Mesenchymal stem cell (in vitro differentiated cells and primary cell): ENCODE data around the gene RDM1.

ENCODE experiments used
- DNase-seq: peaks from one replicate; pipeline ENCODE4 v3.0.0-alpha.2; 2013
- H2AFZ ChIP-seq: one replicate; pipeline ENCODE4 v1.6.1; 2013; ENCODE audit warnings: low read depth, mild to moderate bottlenecking, control low read depth, inconsistent platforms, low read length, moderate library complexity
- H2AK5ac ChIP-seq: 2 replicates; pipeline ENCODE4 v1.6.1; 2013; ENCODE audit warnings: low read length, moderate library complexity, mild to moderate bottlenecking, inconsistent platforms; ENCODE audit not compliant: severe bottlenecking
- H2BK120ac ChIP-seq: one replicate; pipeline ENCODE4 v1.6.1; 2013; ENCODE audit warnings: low read depth, mild to moderate bottlenecking, inconsistent platforms, low read length, moderate library complexity
- H2BK12ac ChIP-seq, 2 experiments: one replicate each; pipeline ENCODE4 v1.6.1; 2013; ENCODE audit warnings: inconsistent platforms in 2 of 2, low read length in 2 of 2, mild to moderate bottlenecking in 2 of 2, moderate library complexity in 2 of 2, control low read depth in 1 of 2
- H2BK15ac ChIP-seq: one replicate; pipeline ENCODE4 v1.6.1; 2013; ENCODE audit warnings: mild to moderate bottlenecking, low read depth, inconsistent platforms; ENCODE audit not compliant: poor library complexity, severe bottlenecking
- H2BK5ac ChIP-seq: 2 replicates; pipeline ENCODE4 v1.6.1; 2013; ENCODE audit warnings: low read depth, mild to moderate bottlenecking, low read length, control low read depth, inconsistent platforms; ENCODE audit not compliant: poor library complexity, severe bottlenecking
- H3K14ac ChIP-seq, 2 experiments: one replicate each; pipeline ENCODE4 v1.6.1; 2013; ENCODE audit warnings: inconsistent platforms in 2 of 2, low read length in 2 of 2, control low read depth in 1 of 2, mild to moderate bottlenecking in 1 of 2, moderate library complexity in 1 of 2
- H3K18ac ChIP-seq, 2 experiments: one replicate each; pipeline ENCODE4 v1.6.1; 2013; ENCODE audit warnings: inconsistent platforms in 2 of 2, low read length in 2 of 2, control low read depth in 1 of 2, low read depth in 1 of 2, mild to moderate bottlenecking in 1 of 2
- H3K23ac ChIP-seq, 2 experiments: one replicate each; pipeline ENCODE4 v1.6.1; 2013; ENCODE audit warnings: inconsistent platforms in 2 of 2, low read length in 2 of 2, mild to moderate bottlenecking in 2 of 2, moderate library complexity in 2 of 2, control low read depth in 1 of 2
- H3K27ac ChIP-seq: 2 replicates; pipeline ENCODE4 v1.5.1; 2013; ENCODE audit warnings: mild to moderate bottlenecking, moderate library complexity, low read length, control low read depth, inconsistent platforms; ENCODE audit not compliant: poor library complexity, severe bottlenecking
- H3K27me3 ChIP-seq, 2 experiments: 2 replicates each; pipeline versions ENCODE4 v1.6.1 to v1.7.0; 2013; ENCODE audit warnings: low read length in 2 of 2, mild to moderate bottlenecking in 2 of 2, moderate library complexity in 2 of 2, control low read depth in 1 of 2, inconsistent platforms in 1 of 2; ENCODE audit not compliant: control insufficient read depth in 1 of 2, insufficient read depth in 1 of 2
- H3K36me3 ChIP-seq, 2 experiments: 2 replicates each; pipeline versions ENCODE4 v1.6.1 to v1.7.0; 2013; ENCODE audit warnings: low read length in 2 of 2, control low read depth in 1 of 2, inconsistent platforms in 1 of 2, low read depth in 1 of 2, mild to moderate bottlenecking in 1 of 2; ENCODE audit not compliant: insufficient read depth in 2 of 2, control insufficient read depth in 1 of 2
- H3K4ac ChIP-seq, 2 experiments: one replicate each; pipeline ENCODE4 v1.6.1; 2013; ENCODE audit warnings: inconsistent platforms in 2 of 2, low read length in 2 of 2, mild to moderate bottlenecking in 2 of 2, moderate library complexity in 2 of 2, control low read depth in 1 of 2, low read depth in 1 of 2
- H3K4me1 ChIP-seq: 2 replicates; pipeline ENCODE4 v1.6.1; 2013; ENCODE audit warnings: low read depth, low read length, control low read depth; ENCODE audit not compliant: control insufficient read depth, insufficient read depth
- H3K4me2 ChIP-seq: 2 replicates; pipeline ENCODE4 v1.6.1; 2013; ENCODE audit warnings: low read length, mild to moderate bottlenecking, inconsistent platforms; ENCODE audit not compliant: poor library complexity, severe bottlenecking
- H3K4me3 ChIP-seq, 2 experiments: 2 replicates each; pipeline versions ENCODE4 v1.5.1 to v1.7.0; 2013; ENCODE audit warnings: low read length in 2 of 2, mild to moderate bottlenecking in 2 of 2, control low read depth in 1 of 2, low read depth in 1 of 2; ENCODE audit not compliant: insufficient read depth in 1 of 2
- H3K79me1 ChIP-seq: replicated peaks from 2 replicates; pipeline ENCODE4 v1.6.1; 2013; ENCODE audit warnings: mild to moderate bottlenecking, control low read depth, low read length, inconsistent platforms; ENCODE audit not compliant: poor library complexity, severe bottlenecking
- H3K9ac ChIP-seq: 2 replicates; pipeline ENCODE4 v1.7.0; 2013; ENCODE audit warnings: mild to moderate bottlenecking, low read length, moderate library complexity
- H3K9me3 ChIP-seq: 2 replicates; pipeline ENCODE4 v1.7.0; 2013; ENCODE audit warnings: mild to moderate bottlenecking, low read length; ENCODE audit not compliant: control insufficient read depth
- H4K8ac ChIP-seq: one replicate; pipeline ENCODE4 v1.6.1; 2013; ENCODE audit warnings: inconsistent platforms, mild to moderate bottlenecking, low read length, moderate library complexity
- H4K91ac ChIP-seq: one replicate; pipeline ENCODE4 v1.6.1; 2013; ENCODE audit warnings: mild to moderate bottlenecking, low read length, inconsistent platforms
- WGBS: methylation state at CpG from one replicate; pipeline ENCODE4 v1.1.7; 2013; ENCODE audit warnings: mixed read lengths; 5-methylcytosine and 5-hydroxymethylcytosine counted together

Gene RDM1

DNA sequence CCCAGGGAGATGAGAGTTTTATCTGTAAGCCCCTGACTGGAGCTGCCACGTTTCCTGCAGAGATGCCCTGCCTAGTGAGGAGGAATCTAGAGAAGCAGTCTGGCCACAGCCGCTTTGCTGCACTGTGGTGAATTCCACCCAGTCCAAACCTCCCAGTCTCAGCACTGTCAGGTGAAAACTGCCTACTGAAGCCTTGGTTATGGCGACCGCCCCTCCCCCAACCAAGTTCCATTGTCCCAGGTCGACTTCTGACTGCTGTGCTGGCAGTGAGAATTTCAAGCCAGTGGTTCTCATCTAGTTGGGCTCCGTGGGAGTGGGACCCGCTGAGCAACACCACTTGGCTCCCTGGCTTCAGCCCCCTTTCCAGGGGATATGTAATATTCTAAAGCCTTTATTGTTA is 23.1 kb upstream of the RDM1 start:
- H2BK5ac ChIP-seq = no peak overlapping the region
- H3K23ac ChIP-seq = no peak overlapping the region
- no peak overlapping the region for H3K18ac ChIP-seq
- no peak overlapping the region for H3K4me3 ChIP-seq
- no peak overlapping the region for H2BK12ac ChIP-seq
- no peak overlapping the region for H4K91ac ChIP-seq
- H2AK5ac ChIP-seq = no peak overlapping the region
- peaks cover 11 to 41% of the 10 kb centered on the region in 2 experiments for H3K27me3 ChIP-seq
- no peak overlapping the region for H3K4ac ChIP-seq
- H2BK120ac ChIP-seq = no peak overlapping the region
- H2BK15ac ChIP-seq = no peak overlapping the region
- H3K14ac ChIP-seq = no peak overlapping the region
- H3K4me2 ChIP-seq = no peak overlapping the region
- no peak overlapping the region for H2AFZ ChIP-seq
- DNase-seq = no peak
- no peaks in the 10 kb centered on the region for H3K79me1 ChIP-seq
- no peak overlapping the region for H3K27ac ChIP-seq
- no peak overlapping the region for H4K8ac ChIP-seq
- 49% methylated on average over 5 of the region's 7 CpGs for WGBS
- H3K4me1 ChIP-seq = no peaks in the 10 kb centered on the region
- no peak overlapping the region for H3K9ac ChIP-seq
- H3K36me3 ChIP-seq = no peaks in the 10 kb centered on the region
- H3K9me3 ChIP-seq = no peaks in the 10 kb centered on the region

DNA sequence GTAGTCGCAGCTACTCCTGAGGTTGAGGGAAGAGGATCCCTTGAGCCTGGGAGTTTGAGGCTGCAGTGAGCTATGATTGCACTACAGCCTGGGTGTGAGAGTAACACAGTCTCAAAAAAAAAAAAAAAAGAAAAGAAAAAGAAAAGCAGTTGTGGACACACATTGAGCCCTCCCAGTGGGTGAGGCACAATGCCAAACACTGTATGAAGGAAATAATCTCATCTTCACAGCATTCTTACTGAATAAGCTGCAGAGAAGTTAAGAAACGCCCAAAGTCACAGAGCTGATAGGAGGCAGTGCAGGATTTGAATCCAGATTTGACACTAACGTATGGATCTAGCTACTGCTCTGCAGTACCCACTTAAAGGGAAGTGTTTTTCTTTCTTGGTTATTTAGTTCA is 18.8 kb upstream of the RDM1 start:
- no peak overlapping the region for H3K9ac ChIP-seq
- H3K27me3 ChIP-seq = peaks cover 5 to 23% of the 10 kb centered on the region in 2 experiments
- no peak overlapping the region for H3K4ac ChIP-seq
- no peak overlapping the region for H2BK12ac ChIP-seq
- no peak overlapping the region for H3K27ac ChIP-seq
- no peak overlapping the region for H2AK5ac ChIP-seq
- no peak overlapping the region for H4K8ac ChIP-seq
- no peak overlapping the region for H3K23ac ChIP-seq
- 88% methylated on average over 3 of the region's 3 CpGs for WGBS
- H2BK120ac ChIP-seq = no peak overlapping the region
- no peaks in the 10 kb centered on the region for H3K79me1 ChIP-seq
- no peaks in the 10 kb centered on the region for H3K36me3 ChIP-seq
- H3K18ac ChIP-seq = no peak overlapping the region
- no peak overlapping the region for H3K14ac ChIP-seq
- H4K91ac ChIP-seq = no peak overlapping the region
- no peak for DNase-seq
- H2BK15ac ChIP-seq = no peak overlapping the region
- H2AFZ ChIP-seq = no peak overlapping the region
- H3K4me1 ChIP-seq = peaks cover 3% of the 10 kb centered on the region
- no peak overlapping the region for H2BK5ac ChIP-seq
- H3K9me3 ChIP-seq = no peaks in the 10 kb centered on the region
- H3K4me2 ChIP-seq = no peak overlapping the region
- H3K4me3 ChIP-seq = no peak overlapping the region

DNA sequence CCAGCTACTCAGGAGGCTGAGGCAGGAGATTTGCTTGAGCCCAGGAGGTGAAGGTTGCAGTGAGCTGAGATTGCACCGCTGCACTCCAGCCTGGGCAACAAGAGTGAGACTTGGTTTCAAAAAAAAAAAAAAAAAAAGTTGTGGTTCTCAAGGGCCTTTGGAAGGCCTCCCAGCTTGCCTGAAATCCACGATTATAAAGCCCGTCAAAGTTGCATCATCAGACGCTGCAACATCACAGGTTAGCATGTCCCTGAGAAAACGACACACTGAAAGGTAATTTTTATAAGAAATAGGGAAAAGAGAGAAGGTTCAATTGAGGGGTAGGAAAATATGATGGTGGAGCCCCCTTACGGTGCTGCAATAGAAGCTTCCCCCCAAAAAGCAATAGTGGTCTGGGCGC is 17.5 kb upstream of the RDM1 start:
- Histone ChIP-seq H2BK120ac (no peak overlapping the region), H2AK5ac (no peak overlapping the region), H2BK5ac (no peak overlapping the region), H2AFZ (no peak overlapping the region), H3K9me3 (no peaks in the 10 kb centered on the region), H2BK15ac (no peak overlapping the region), H4K91ac (no peak overlapping the region), H3K14ac (no peak overlapping the region), H3K27ac (no peak overlapping the region), H3K27me3 (peaks cover 5 to 21% of the 10 kb centered on the region in 2 experiments), H3K4me1 (peaks cover 4% of the 10 kb centered on the region), H3K79me1 (no peaks in the 10 kb centered on the region), H3K4me3 (no peak overlapping the region), H3K36me3 (no peaks in the 10 kb centered on the region), H3K4ac (no peak overlapping the region), H3K18ac (no peak overlapping the region), H4K8ac (no peak overlapping the region), H3K23ac (no peak overlapping the region), H3K9ac (no peak overlapping the region), H2BK12ac (no peak overlapping the region), H3K4me2 (no peak overlapping the region)
- no peak for DNase-seq
- WGBS = 92% methylated on average over 7 of the region's 7 CpGs

DNA sequence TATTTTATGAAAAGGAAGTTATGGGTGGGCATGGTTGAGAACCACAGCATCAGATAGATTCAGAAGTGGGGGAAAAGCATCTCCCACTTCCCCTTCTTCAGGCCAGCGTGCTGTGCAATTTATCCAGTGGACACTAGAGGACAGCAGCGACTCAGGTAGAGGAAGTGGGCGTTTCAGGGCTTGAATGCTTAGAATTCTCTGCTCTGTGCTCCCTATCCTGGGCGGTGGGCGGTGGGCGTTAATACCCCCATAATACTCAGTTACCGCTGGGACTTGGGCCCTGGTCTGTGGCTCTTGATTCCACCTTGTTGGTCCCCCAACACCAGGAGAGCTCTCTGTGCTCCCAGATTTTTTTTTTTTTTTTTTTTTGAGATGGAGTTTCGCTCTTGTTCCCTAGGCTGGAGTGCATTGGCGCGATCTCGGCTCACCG is 16.6 kb upstream of the RDM1 start:
- Histone ChIP-seq H3K14ac (no peak overlapping the region), H3K4me2 (no peak overlapping the region), H2AFZ (no peak overlapping the region), H4K91ac (no peak overlapping the region), H2BK12ac (no peak overlapping the region), H3K4ac (no peak overlapping the region), H3K18ac (no peak overlapping the region), H2BK15ac (no peak overlapping the region), H3K23ac (no peak overlapping the region), H2BK120ac (no peak overlapping the region), H3K27ac (no peak overlapping the region), H3K36me3 (no peaks in the 10 kb centered on the region), H3K27me3 (peaks cover 5 to 23% of the 10 kb centered on the region in 2 experiments), H2BK5ac (no peak overlapping the region), H3K9ac (peak overlapping the region; percentile 48), H4K8ac (no peak overlapping the region), H3K9me3 (no peaks in the 10 kb centered on the region), H2AK5ac (no peak overlapping the region), H3K4me3 (no peak overlapping the region), H3K79me1 (no peaks in the 10 kb centered on the region), H3K4me1 (peaks cover 4% of the 10 kb centered on the region)
- 42% methylated on average over 12 of the region's 12 CpGs for WGBS
- peak; percentile 44 for DNase-seq
